Adipocyte (in vitro differentiated cells): Measurements from ENCODE around the gene CD28.
"Not testable (repeated sequence)": the region's sequence is repeated elsewhere in the genome, so short reads cannot be mapped to it uniquely, and the experiment has no call there.

Experiments
- DNase-seq: peaks from one replicate; pipeline ENCODE4 v3.0.0-alpha.2; 2015; ENCODE audit warnings: low read depth
- H3K27me3 ChIP-seq: replicated peaks from 2 replicates; pipeline ENCODE4 v1.7.0; 2013; ENCODE audit warnings: mild to moderate bottlenecking, low read length, moderate library complexity; ENCODE audit not compliant: control insufficient read depth, insufficient read depth
- H3K36me3 ChIP-seq: 2 replicates; pipeline ENCODE4 v1.7.0; 2013; ENCODE audit warnings: low read length, mild to moderate bottlenecking, moderate library complexity; ENCODE audit not compliant: control insufficient read depth, insufficient read depth, severe bottlenecking
- H3K4me1 ChIP-seq: 2 replicates; pipeline ENCODE4 v1.7.0; 2013; ENCODE audit warnings: mild to moderate bottlenecking, low read length, moderate library complexity; ENCODE audit not compliant: control insufficient read depth, insufficient read depth
- H3K4me3 ChIP-seq: 2 replicates; pipeline ENCODE4 v1.7.0; 2013; ENCODE audit warnings: mild to moderate bottlenecking, low read length, moderate library complexity
- H3K9ac ChIP-seq: 2 replicates; pipeline ENCODE4 v1.7.0; 2013; ENCODE audit warnings: mild to moderate bottlenecking, low read length, moderate library complexity
- H3K9me3 ChIP-seq: 2 replicates; pipeline ENCODE4 v1.7.0; 2013; ENCODE audit warnings: mild to moderate bottlenecking, low read length, moderate library complexity; ENCODE audit not compliant: control insufficient read depth

CD28 gene

DNA sequence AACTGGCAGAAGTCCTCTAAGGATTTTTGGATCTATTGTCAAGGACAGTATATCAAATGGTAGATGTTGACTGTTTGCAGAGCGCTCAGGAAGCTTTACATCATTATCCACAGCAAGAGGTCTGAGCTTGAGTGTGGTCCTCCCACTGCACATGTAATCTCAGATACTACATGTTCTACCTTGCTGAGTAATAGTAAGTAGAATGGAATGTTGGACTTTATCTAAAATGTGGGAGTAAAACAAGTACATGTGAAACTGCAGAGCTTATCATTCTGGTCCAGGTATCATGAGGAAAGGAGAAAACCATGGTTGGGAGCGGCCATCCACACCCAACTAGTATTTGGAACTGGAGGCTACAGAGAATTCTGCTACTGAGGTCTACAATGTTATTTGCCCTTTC lies 19.3 kb upstream of the CD28 start:
- Histone ChIP-seq H3K36me3 (no peaks in the 10 kb centered on the region), H3K4me3 (no peak overlapping the region), H3K4me1 (peaks cover 74% of the 10 kb centered on the region), H3K9ac (no peak overlapping the region), H3K9me3 (no peaks in the 10 kb centered on the region), H3K27me3 (no peaks in the 10 kb centered on the region)
- DNase-seq = no peak

DNA sequence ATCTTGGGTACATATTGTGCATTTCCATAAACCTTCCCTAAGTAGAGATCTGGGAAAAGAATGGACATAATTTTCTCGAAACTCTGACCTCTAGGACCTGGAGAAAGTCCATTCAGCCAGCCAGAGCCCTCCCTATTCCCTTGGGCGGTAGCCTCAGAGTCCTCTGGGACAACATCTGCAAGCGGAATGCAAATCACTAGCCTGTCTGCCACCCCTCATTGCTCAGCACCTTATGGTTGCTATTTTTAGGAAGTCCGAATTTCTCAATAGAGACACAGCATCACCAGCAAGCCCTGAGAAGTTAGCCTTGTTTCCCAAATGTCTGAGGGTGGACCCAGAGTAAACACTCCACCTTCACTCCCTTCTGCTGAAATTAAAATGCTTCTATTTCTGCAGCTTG lies 17.6 kb upstream of the CD28 start:
- no peak overlapping the region for H3K9ac ChIP-seq
- H3K4me1 ChIP-seq = peaks cover 61% of the 10 kb centered on the region
- no peak overlapping the region for H3K4me3 ChIP-seq
- H3K9me3 ChIP-seq = no peaks in the 10 kb centered on the region
- H3K27me3 ChIP-seq = no peaks in the 10 kb centered on the region
- peak; percentile 74 for DNase-seq
- H3K36me3 ChIP-seq = no peaks in the 10 kb centered on the region

DNA sequence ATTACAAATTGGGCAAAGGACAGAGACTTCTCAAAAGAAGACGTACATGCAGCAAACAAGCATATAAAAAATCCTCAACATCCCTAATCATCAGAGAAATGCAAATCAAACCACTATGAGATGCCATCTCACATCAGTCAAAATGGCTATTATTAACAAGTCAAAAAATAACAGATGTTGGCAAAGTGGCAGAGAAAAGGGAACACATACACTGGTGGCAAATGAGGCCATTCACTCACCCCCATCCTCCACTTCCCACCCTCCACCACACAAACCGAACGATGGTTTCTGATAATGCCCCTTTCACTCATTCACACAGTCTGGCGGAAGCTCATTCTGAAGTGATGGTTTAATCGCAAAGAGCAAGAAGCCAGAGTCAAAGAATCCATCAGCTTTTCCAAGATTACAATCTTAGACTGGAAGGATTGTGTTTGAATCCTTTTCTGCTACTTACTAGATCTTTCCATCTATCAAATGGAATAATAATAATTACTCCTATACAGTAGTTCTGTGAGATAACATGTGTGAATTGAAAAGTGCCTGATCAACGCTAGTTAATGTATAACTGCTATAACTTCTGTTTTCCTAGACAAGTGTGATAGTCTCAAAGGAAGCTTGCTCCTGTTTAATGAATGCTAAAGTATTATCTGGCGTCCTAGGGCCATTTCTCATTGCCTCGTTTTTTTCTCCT lies 16.9 kb upstream of the CD28 start:
- no peak overlapping the region for H3K4me3 ChIP-seq
- DNase-seq = no peak
- H3K9ac ChIP-seq = peak overlapping the region; percentile 19
- H3K27me3 ChIP-seq = no peaks in the 10 kb centered on the region
- H3K36me3 ChIP-seq = no peaks in the 10 kb centered on the region
- peaks cover 53% of the 10 kb centered on the region for H3K4me1 ChIP-seq
- no peaks in the 10 kb centered on the region for H3K9me3 ChIP-seq

DNA sequence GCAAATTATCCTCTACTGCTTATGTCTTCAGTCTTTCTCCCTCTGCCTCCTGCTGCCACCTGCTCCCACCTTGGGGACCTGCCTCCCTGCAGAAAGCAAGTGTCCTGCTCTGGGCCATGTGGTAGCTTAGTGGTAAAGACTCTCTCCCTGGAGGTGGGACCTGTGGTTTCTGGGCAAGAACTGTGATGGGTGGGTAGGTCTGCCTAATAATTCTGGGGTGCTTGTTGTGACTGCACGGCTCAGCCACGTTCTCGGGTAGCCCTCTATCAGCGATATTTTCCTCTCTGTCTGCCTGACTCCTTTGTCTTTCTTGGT lies 16.4 kb upstream of the CD28 start:
- Histone ChIP-seq H3K27me3 (no peaks in the 10 kb centered on the region), H3K4me1 (peaks cover 48% of the 10 kb centered on the region), H3K36me3 (no peaks in the 10 kb centered on the region), H3K9me3 (no peaks in the 10 kb centered on the region), H3K9ac (no peak overlapping the region), H3K4me3 (no peak overlapping the region)
- DNase-seq = no peak

DNA sequence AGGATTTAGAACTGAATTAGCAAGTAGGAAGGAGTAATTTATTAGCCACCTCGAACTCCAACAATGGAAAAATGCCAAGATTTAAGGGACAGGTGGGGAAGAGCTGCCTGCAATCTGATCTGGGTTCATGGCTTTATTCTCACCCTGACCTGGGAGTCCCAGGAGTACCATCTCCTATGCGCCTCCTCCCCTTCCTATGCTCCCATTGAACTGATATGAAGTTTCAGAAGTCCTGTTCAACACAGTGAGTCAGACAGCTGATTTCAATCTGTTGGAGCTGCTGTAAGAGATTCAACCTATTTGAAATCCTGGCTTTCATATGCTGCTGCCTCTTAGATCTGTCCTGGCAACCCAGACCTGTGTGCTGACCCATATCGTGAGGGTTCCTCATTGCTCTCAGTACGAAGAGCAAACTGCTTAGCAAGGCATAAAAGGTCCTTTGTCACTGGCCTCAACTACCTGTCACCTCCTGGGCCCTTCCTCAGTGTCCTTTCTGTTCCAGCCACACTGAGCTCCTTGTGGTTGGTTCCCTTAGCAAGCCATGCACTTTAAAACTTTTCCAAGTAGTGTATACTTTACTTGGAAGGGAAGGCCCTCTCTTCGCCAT lies 15.9 kb upstream of the CD28 start:
- no peaks in the 10 kb centered on the region for H3K36me3 ChIP-seq
- H3K4me3 ChIP-seq = no peak overlapping the region
- H3K4me1 ChIP-seq = peaks cover 43% of the 10 kb centered on the region
- H3K9ac ChIP-seq = no peak overlapping the region
- H3K9me3 ChIP-seq = no peaks in the 10 kb centered on the region
- H3K27me3 ChIP-seq = no peaks in the 10 kb centered on the region
- peak; percentile 50 for DNase-seq

DNA sequence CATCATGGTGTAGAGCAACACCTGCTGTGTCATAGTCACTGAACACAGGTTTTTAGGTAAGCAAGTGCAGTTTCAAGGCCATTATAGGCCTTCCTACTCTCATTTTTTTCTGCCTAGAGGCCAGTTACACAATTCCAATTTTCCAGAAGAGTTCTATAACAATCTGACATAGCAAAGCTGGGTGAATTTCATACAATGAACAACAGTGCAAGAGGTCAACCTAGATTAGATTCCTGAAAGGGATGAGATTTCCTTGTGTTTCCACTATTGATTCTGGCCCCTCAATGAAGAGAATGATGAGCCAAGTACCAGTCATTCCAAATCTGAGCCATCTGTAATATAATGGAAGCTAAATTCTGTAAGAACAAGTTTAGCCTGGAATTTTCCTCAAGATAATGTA lies 15.3 kb upstream of the CD28 start:
- Histone ChIP-seq H3K27me3 (no peaks in the 10 kb centered on the region), H3K4me1 (peaks cover 37% of the 10 kb centered on the region), H3K36me3 (no peaks in the 10 kb centered on the region), H3K4me3 (no peak overlapping the region), H3K9ac (no peak overlapping the region), H3K9me3 (no peaks in the 10 kb centered on the region)
- no peak for DNase-seq

DNA sequence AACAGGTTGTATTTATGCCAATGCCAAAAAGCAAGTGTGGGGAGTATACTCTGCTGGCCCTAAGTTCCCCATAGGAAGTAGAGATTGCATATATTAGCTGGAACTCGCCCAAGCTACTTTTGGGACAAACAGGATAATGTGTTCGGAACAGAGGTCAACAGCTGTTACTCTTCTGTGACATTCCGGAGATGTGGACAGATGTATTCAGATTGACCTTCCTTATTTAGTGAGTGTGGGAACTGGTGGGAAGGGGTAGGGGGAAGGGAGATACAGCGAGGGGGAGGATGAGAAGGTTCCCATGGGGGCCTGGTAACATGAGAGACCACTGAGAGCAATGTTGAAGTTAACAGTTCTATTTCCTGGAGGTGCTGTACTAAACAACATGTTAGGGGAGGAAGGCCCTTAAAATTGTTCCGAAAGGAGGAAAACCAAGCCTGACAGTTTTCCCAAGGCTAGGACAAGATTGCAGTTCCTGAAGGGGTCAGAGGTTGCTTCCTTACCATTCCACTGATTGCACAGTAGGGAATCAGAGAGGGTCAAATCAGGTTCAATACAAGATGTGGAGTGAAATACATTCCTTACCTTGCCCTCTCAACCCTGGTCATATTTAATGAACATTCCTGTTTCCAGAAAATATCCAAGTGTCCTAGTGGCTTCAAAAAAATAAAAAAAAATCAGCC lies 14.3 kb upstream of the CD28 start:
- no peaks in the 10 kb centered on the region for H3K9me3 ChIP-seq
- H3K9ac ChIP-seq = no peak overlapping the region
- no peak overlapping the region for H3K4me3 ChIP-seq
- H3K4me1 ChIP-seq = peaks cover 32% of the 10 kb centered on the region
- no peak for DNase-seq
- H3K36me3 ChIP-seq = no peaks in the 10 kb centered on the region
- H3K27me3 ChIP-seq = no peaks in the 10 kb centered on the region

DNA sequence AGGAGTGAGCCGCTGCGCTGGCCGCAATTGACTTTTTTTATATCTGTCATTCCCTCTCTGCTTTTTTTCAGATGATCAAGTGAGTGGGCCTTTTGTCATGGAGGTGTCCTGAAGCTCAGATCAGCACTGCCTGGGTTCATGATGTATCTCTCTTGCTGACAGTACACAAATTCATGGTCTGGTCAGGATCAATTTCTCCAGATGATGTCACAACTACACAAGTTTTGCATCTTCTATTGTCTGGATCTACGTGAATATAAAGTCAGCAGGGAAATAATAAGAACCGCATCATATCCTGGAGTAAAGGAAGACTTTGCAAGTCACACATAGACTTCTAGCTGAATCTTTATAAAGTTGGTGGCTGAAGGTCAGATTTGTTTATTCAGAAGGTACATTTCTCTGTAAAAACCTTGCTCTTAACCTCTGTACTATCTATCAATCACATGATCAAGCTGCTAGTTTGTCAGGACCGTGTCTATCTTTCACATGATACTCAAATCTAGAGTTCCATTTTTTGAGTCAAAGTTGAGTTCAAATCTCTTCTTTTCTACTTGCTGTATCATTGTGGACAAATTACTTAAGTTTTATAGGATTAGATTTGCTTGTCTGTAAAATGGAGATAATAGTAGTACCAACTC lies 13.1 kb upstream of the CD28 start:
- Histone ChIP-seq H3K36me3 (no peaks in the 10 kb centered on the region), H3K4me3 (no peak overlapping the region), H3K9ac (no peak overlapping the region), H3K4me1 (peaks cover 24% of the 10 kb centered on the region), H3K27me3 (no peaks in the 10 kb centered on the region), H3K9me3 (peaks cover 2% of the 10 kb centered on the region)
- DNase-seq = no peak

DNA sequence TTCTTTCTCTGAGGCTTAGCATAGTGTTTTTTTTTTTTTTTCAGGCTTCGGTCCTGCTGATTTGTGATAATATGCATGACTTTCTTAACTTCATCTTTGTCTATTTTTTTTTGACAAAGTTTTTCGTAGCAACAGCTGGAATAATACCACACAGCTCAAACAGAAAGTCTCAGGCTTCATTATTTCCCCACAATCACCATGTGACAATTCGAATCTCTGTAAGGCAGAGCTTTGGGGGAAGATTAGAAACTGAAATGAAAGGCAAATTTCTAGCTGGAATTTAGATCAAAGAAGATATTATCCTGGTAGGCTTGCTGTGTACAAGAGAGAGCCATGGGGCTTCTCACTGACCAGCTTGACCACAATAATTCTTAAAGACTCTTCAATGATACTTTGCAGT lies 12.2 kb upstream of the CD28 start:
- H3K4me1 ChIP-seq = peaks cover 16% of the 10 kb centered on the region
- H3K27me3 ChIP-seq = no peaks in the 10 kb centered on the region
- H3K9ac ChIP-seq = no peak overlapping the region
- peaks cover 3% of the 10 kb centered on the region for H3K9me3 ChIP-seq
- no peak for DNase-seq
- H3K4me3 ChIP-seq = no peak overlapping the region
- H3K36me3 ChIP-seq = no peaks in the 10 kb centered on the region

DNA sequence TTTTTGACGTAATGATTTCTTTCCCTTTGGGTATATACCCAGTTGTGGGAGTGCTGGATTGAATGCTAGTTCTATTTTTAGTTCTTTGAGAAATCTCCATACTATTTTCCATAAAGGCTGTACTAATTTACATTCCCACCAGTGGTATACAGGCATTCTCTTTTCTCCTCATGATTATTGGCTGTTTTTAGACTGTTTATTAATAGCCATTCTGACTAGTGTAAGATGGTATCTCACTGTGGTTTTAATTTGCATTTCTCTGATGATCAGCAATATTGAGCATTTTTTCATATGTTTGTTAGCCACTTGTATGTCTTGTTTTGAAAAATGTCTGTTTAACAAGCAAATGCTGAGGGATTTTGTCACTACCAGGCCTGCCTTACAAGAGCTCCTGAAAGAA lies 9.2 kb upstream of the CD28 start:
- Histone ChIP-seq H3K27me3 (no peaks in the 10 kb centered on the region), H3K4me3 (no peak overlapping the region), H3K9ac (no peak overlapping the region), H3K9me3 (peaks cover 3% of the 10 kb centered on the region), H3K4me1 (peaks cover 3% of the 10 kb centered on the region), H3K36me3 (no peaks in the 10 kb centered on the region)
- no peak for DNase-seq

DNA sequence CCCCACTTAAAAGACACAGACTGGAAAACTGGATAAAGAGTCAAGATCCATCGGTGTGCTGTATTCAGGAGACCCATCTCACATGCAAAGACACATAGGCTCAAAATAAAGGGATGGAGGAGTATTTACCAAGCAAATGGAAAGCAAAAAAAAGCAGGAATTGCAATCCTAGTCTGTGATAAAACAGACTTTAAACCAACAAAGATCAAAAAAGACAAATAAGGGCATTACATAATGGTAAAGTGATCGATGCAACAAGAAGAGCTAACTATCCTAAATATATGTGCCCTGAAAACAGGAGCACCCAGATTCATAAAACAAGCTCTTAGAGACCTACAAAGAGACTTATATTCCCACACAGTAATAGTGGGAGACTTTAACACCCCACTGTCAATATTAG lies 8.7 kb upstream of the CD28 start:
- DNase-seq, H3K4me1 ChIP-seq, H3K4me3 ChIP-seq, H3K27me3 ChIP-seq, H3K9me3 ChIP-seq, H3K9ac ChIP-seq, H3K36me3 ChIP-seq: not testable (repeated sequence)
